ENCODE results near the gene RAB44.

- TF ChIP-seq CTCF (IDR thresholded peaks at IDR 0.05) (no peak), POLR2A (IDR thresholded peaks at IDR 0.05) (no peak)
Observed at GRCh38 chr6:36743538-36744303, 46.1 kb downstream of the RAB44 start.

Data from tibial nerve (tissue), 3 donors.